Measurements from ENCODE around the gene ZBTB42.
A peak's percentile ranks its signal among the peaks of the same experiment; 100 is the strongest.

- TF ChIP-seq CHD2 (IDR thresholded peaks at IDR 0.05; ENCODE audit: low read depth, low read length) (no peak), FOXJ3 (CRISPR knock-in tag; IDR thresholded peaks at IDR 0.05; ENCODE audit: borderline replicate concordance) (no peak), USF2 (IDR thresholded peaks at IDR 0.05; ENCODE audit: low read depth, low read length) (no peak), USF2 (CRISPR knock-in tag; IDR thresholded peaks at IDR 0.05; ENCODE audit: borderline replicate concordance) (no peak), PHB2 (IDR thresholded peaks at IDR 0.05; ENCODE audit: partially characterized antibody) (no peak), ADNP (CRISPR knock-in tag; IDR thresholded peaks at IDR 0.05) (no peak), YY1 (IDR thresholded peaks at IDR 0.05; ENCODE audit: insufficient read depth, insufficient replicate concordance, low read depth, low read length) (no peak), MAFK (conservative IDR thresholded peaks at IDR 0.05 in 1 of 2, IDR thresholded peaks at IDR 0.05 in 1 of 2; ENCODE audit: low read length in 2 of 2) (no peak), POLR2A (IDR thresholded peaks at IDR 0.05; ENCODE audit: insufficient read depth in 1 of 2, low read depth in 2 of 2, low read length in 2 of 2) (peak; percentile 30 to 72; a peak in 3 of 4 replicates), ZBTB37 (CRISPR knock-in tag; IDR thresholded peaks at IDR 0.05) (no peak), RAD21 (CRISPR knock-in tag; IDR thresholded peaks at IDR 0.05) (no peak), KMT2A (CRISPR knock-in tag; IDR thresholded peaks at IDR 0.05) (no peak)
- TF ChIP-seq, protein P1, sequence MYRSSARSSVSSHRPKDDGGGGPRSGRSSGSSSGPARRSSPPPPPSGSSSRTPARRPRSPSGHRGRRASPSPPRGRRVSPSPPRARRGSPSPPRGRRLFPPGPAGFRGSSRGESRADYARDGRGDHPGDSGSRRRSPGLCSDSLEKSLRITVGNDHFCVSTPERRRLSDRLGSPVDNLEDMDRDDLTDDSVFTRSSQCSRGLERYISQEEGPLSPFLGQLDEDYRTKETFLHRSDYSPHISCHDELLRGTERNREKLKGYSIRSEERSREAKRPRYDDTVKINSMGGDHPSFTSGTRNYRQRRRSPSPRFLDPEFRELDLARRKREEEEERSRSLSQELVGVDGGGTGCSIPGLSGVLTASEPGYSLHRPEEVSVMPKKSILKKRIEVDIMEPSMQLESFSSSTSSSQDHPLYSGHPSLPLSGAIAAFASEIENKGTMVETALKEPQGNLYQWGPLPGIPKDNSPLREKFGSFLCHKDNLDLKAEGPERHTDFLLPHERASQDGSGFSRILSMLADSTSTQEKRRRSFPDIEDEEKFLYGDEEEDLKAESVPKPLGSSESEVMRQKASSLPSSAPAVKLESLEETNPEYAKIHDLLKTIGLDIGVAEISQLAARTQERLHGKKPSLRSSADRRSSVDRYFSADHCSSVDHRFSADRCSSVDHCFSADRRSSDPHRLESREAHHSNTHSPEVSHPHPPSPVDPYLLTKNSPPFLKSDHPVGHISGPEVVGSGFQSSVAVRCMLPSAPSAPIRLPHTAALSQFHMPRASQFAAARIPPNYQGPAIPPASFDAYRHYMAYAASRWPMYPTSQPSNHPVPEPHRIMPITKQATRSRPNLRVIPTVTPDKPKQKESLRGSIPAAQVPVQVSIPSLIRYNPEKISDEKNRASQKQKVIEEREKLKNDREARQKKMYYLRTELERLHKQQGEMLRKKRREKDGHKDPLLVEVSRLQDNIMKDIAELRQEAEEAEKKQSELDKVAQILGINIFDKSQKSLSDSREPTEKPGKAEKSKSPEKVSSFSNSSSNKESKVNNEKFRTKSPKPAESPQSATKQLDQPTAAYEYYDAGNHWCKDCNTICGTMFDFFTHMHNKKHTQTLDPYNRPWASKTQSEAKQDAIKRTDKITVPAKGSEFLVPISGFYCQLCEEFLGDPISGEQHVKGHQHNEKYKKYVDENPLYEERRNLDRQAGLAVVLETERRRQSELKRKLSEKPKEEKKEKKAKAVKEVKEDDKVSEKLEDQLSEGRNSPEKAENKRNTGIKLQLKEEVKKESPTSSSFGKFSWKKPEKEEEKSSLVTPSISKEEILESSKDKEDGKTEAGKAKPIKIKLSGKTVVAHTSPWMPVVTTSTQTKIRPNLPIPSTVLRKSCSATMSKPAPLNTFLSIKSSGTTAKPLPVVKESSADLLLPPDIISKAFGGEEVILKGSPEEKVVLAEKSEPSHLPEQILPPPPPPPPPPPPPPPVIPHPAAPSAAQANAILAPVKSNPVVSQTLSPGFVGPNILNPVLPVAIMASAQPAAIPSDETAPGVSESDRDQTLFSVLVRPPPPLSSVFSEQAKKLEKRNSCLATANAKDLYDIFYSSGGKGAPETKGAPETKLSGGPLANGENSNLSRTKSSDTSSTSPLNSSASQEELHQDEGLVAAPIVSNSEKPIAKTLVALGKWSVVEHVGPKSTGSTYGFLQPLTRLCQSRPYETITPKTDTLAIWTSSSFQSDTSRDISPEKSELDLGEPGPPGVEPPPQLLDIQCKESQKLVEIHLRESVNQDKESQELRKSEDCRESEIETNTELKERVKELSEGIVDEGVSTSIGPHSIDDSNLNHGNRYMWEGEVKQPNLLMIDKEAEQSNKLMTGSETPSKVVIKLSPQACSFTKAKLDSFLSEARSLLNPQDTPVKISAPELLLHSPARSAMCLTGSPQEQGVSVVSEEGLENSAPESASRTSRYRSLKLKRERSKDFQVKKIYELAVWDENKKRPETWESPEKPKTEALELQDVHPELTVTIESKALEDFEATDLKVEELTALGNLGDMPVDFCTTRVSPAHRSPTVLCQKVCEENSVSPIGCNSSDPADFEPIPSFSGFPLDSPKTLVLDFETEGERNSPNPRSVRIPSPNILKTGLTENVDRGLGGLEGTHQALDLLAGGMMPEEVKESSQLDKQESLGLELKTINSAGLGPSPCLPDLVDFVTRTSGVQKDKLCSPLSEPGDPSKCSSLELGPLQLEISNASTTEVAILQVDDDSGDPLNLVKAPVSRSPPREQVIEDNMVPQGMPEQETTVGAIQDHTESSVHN (CRISPR knock-in tag; IDR thresholded peaks at IDR 0.05) = 0 out of 2 replicates have a peak, but pooled peaks have one; percentile 1
- TF ChIP-seq, protein P2, sequence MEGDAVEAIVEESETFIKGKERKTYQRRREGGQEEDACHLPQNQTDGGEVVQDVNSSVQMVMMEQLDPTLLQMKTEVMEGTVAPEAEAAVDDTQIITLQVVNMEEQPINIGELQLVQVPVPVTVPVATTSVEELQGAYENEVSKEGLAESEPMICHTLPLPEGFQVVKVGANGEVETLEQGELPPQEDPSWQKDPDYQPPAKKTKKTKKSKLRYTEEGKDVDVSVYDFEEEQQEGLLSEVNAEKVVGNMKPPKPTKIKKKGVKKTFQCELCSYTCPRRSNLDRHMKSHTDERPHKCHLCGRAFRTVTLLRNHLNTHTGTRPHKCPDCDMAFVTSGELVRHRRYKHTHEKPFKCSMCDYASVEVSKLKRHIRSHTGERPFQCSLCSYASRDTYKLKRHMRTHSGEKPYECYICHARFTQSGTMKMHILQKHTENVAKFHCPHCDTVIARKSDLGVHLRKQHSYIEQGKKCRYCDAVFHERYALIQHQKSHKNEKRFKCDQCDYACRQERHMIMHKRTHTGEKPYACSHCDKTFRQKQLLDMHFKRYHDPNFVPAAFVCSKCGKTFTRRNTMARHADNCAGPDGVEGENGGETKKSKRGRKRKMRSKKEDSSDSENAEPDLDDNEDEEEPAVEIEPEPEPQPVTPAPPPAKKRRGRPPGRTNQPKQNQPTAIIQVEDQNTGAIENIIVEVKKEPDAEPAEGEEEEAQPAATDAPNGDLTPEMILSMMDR (CRISPR knock-in tag; IDR thresholded peaks at IDR 0.05) = no peak
- TF ChIP-seq, protein P3, sequence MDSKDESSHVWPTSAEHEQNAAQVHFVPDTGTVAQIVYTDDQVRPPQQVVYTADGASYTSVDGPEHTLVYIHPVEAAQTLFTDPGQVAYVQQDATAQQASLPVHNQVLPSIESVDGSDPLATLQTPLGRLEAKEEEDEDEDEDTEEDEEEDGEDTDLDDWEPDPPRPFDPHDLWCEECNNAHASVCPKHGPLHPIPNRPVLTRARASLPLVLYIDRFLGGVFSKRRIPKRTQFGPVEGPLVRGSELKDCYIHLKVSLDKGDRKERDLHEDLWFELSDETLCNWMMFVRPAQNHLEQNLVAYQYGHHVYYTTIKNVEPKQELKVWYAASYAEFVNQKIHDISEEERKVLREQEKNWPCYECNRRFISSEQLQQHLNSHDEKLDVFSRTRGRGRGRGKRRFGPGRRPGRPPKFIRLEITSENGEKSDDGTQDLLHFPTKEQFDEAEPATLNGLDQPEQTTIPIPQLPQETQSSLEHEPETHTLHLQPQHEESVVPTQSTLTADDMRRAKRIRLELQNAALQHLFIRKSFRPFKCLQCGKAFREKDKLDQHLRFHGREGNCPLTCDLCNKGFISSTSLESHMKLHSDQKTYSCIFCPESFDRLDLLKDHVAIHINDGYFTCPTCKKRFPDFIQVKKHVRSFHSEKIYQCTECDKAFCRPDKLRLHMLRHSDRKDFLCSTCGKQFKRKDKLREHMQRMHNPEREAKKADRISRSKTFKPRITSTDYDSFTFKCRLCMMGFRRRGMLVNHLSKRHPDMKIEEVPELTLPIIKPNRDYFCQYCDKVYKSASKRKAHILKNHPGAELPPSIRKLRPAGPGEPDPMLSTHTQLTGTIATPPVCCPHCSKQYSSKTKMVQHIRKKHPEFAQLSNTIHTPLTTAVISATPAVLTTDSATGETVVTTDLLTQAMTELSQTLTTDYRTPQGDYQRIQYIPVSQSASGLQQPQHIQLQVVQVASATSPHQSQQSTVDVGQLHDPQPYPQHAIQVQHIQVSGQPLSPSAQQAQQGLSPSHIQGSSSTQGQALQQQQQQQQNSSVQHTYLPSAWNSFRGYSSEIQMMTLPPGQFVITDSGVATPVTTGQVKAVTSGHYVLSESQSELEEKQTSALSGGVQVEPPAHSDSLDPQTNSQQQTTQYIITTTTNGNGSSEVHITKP (CRISPR knock-in tag; IDR thresholded peaks at IDR 0.05; ENCODE audit: low read depth) = no peak
Observed at GRCh38 chr14:104752423-104752734, 48.5 kb upstream of the ZBTB42 start.

All from HepG2 (cell line).